Upper lobe of left lung (tissue), 4 donors: Measurements from ENCODE around the gene SLC12A6.

ENCODE experiments used
- POLR2A ChIP-seq, 4 donors: fragments of 450-650 bp; IDR thresholded peaks; one replicate each; pipeline ENCODE4 v1.5.1; 2016 to 2017; ENCODE audit warnings: antibody characterized with exemption in 4 of 4, mild to moderate bottlenecking in 2 of 4
- TF ChIP-seq, protein P1 (sequence below), 6 experiments: fragments of 450-650 bp in 4 of 6; fragments of 200-600 bp in 2 of 6; sonication (generic) in 2 of 6; IDR thresholded peaks; one replicate each; pipeline ENCODE4 v1.5.1; 2016 to 2019; ENCODE audit warnings: antibody characterized with exemption in 6 of 6

GRCh38 chr15:34252545-34252944, 85.0 kb downstream of the SLC12A6 start:
- no peak for TF ChIP-seq POLR2A (IDR thresholded peaks at IDR 0.05)
- TF ChIP-seq, protein P1, sequence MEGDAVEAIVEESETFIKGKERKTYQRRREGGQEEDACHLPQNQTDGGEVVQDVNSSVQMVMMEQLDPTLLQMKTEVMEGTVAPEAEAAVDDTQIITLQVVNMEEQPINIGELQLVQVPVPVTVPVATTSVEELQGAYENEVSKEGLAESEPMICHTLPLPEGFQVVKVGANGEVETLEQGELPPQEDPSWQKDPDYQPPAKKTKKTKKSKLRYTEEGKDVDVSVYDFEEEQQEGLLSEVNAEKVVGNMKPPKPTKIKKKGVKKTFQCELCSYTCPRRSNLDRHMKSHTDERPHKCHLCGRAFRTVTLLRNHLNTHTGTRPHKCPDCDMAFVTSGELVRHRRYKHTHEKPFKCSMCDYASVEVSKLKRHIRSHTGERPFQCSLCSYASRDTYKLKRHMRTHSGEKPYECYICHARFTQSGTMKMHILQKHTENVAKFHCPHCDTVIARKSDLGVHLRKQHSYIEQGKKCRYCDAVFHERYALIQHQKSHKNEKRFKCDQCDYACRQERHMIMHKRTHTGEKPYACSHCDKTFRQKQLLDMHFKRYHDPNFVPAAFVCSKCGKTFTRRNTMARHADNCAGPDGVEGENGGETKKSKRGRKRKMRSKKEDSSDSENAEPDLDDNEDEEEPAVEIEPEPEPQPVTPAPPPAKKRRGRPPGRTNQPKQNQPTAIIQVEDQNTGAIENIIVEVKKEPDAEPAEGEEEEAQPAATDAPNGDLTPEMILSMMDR (IDR thresholded peaks at IDR 0.05) = no peak
